Measurements from ENCODE around the gene OR52J3. TPM values are rescaled to one million over a fixed set of nuclear protein-coding genes. Genes with fewer than 3 reads are reported as not detected.

OR52J3 gene
- total RNA-seq, 1 donor from 2014 or later = not detected

- H3K27ac Mint-ChIP-seq = no peak overlapping the region
- peaks cover 16% of the 10 kb centered on the region for H3K9me3 Mint-ChIP-seq (ENCODE audit: low read depth)
- no peaks in the 10 kb centered on the region for H3K4me1 Mint-ChIP-seq (ENCODE audit: low read depth)
- DNase-seq (ENCODE audit: low spot score, unreplicated experiment) = no peak
- no peak for TF ChIP-seq CTCF (IDR thresholded peaks at IDR 0.05; ENCODE audit: unreplicated experiment)
- no peaks in the 10 kb centered on the region for H3K27me3 Mint-ChIP-seq
- H3K4me3 Mint-ChIP-seq (ENCODE audit: low read depth) = no peak overlapping the region
- H3K36me3 Mint-ChIP-seq (ENCODE audit: insufficient read depth) = no peaks in the 10 kb centered on the region
Measured at GRCh38 chr11:5021996-5022395, 24.3 kb upstream of the OR52J3 start.

GRCh38 chr11:5036669-5037068 is 9.7 kb upstream of the OR52J3 start:
- no peak overlapping the region for H3K4me3 Mint-ChIP-seq (ENCODE audit: low read depth)
- no peaks in the 10 kb centered on the region for H3K4me1 Mint-ChIP-seq (ENCODE audit: low read depth)
- no peaks in the 10 kb centered on the region for H3K9me3 Mint-ChIP-seq (ENCODE audit: low read depth)
- no peak overlapping the region for H3K27ac Mint-ChIP-seq
- no peaks in the 10 kb centered on the region for H3K36me3 Mint-ChIP-seq (ENCODE audit: insufficient read depth)
- no peaks in the 10 kb centered on the region for H3K27me3 Mint-ChIP-seq
- no peak for TF ChIP-seq CTCF (IDR thresholded peaks at IDR 0.05; ENCODE audit: unreplicated experiment)
- DNase-seq (ENCODE audit: low spot score, unreplicated experiment) = no peak

- no peak for DNase-seq (ENCODE audit: low spot score, unreplicated experiment)
- H3K4me1 Mint-ChIP-seq (ENCODE audit: low read depth) = no peaks in the 10 kb centered on the region
- H3K4me3 Mint-ChIP-seq (ENCODE audit: low read depth) = no peak overlapping the region
- no peak for TF ChIP-seq CTCF (IDR thresholded peaks at IDR 0.05; ENCODE audit: unreplicated experiment)
- H3K36me3 Mint-ChIP-seq (ENCODE audit: insufficient read depth) = no peaks in the 10 kb centered on the region
- no peaks in the 10 kb centered on the region for H3K27me3 Mint-ChIP-seq
- H3K9me3 Mint-ChIP-seq (ENCODE audit: low read depth) = no peaks in the 10 kb centered on the region
- no peak overlapping the region for H3K27ac Mint-ChIP-seq
Measured at GRCh38 chr11:5037926-5038325, 8.4 kb upstream of the OR52J3 start.

- no peaks in the 10 kb centered on the region for H3K4me1 Mint-ChIP-seq (ENCODE audit: low read depth)
- no peak overlapping the region for H3K27ac Mint-ChIP-seq
- no peak for DNase-seq (ENCODE audit: low spot score, unreplicated experiment)
- H3K9me3 Mint-ChIP-seq (ENCODE audit: low read depth) = no peaks in the 10 kb centered on the region
- H3K36me3 Mint-ChIP-seq (ENCODE audit: insufficient read depth) = no peaks in the 10 kb centered on the region
- no peaks in the 10 kb centered on the region for H3K27me3 Mint-ChIP-seq
- TF ChIP-seq CTCF (IDR thresholded peaks at IDR 0.05; ENCODE audit: unreplicated experiment) = no peak
- no peak overlapping the region for H3K4me3 Mint-ChIP-seq (ENCODE audit: low read depth)
Measured at GRCh38 chr11:5038341-5038740, 8.0 kb upstream of the OR52J3 start.

GRCh38 chr11:5040876-5041275 is 5.5 kb upstream of the OR52J3 start:
- no peak for TF ChIP-seq CTCF (IDR thresholded peaks at IDR 0.05; ENCODE audit: unreplicated experiment)
- DNase-seq (ENCODE audit: low spot score, unreplicated experiment) = no peak
- Mint-ChIP-seq H3K9me3 (ENCODE audit: low read depth) (no peaks in the 10 kb centered on the region), H3K36me3 (ENCODE audit: insufficient read depth) (no peaks in the 10 kb centered on the region), H3K27me3 (no peaks in the 10 kb centered on the region), H3K4me1 (ENCODE audit: low read depth) (peaks cover 5% of the 10 kb centered on the region), H3K4me3 (ENCODE audit: low read depth) (no peak overlapping the region), H3K27ac (no peak overlapping the region)

Measured in progenitor cell of endocrine pancreas (in vitro differentiated cells).